BE2C (cell line): ENCODE results near the gene SHROOM1.

Source experiments
- DNase-seq: peaks from one replicate; pipeline ENCODE4 v3.0.0-alpha.2; 2020
- H3K27me3 ChIP-seq: fragments of 250-450 bp; sonication (Bioruptor Pico); 2 replicates; pipeline ENCODE4 v1.5.1; 2020; ENCODE audit warnings: mild to moderate bottlenecking
- H3K36me3 ChIP-seq: fragments of 250-450 bp; sonication (Bioruptor Pico); 2 replicates; pipeline ENCODE4 v1.5.1; 2020; ENCODE audit warnings: mild to moderate bottlenecking
- H3K4me1 ChIP-seq: fragments of 250-450 bp; sonication (Bioruptor Pico); 2 replicates; pipeline ENCODE4 v1.5.1; 2020
- H3K4me3 ChIP-seq: 2 replicates; pipeline ENCODE4 v1.5.1; 2011; ENCODE audit warnings: low read depth, low read length
- H3K9me3 ChIP-seq: fragments of 250-450 bp; sonication (Bioruptor Pico); 2 replicates; pipeline ENCODE4 v1.5.1; 2020
- CTCF ChIP-seq: IDR thresholded peaks from 2 replicates; pipeline ENCODE4 v1.5.1; 2012; ENCODE audit warnings: mild to moderate bottlenecking, low read depth, low read length

SHROOM1 gene

GRCh38 chr5:132836852-132837251 is 6.4 kb upstream of the SHROOM1 start:
- no peak for DNase-seq
- TF ChIP-seq CTCF: no peak
- Histone ChIP-seq H3K36me3 (no peaks in the 10 kb centered on the region), H3K9me3 (no peaks in the 10 kb centered on the region), H3K27me3 (no peaks in the 10 kb centered on the region), H3K4me1 (no peaks in the 10 kb centered on the region), H3K4me3 (no peak overlapping the region)

GRCh38 chr5:132834057-132834456 is 3.6 kb upstream of the SHROOM1 start:
- TF ChIP-seq CTCF: no peak
- no peak for DNase-seq
- Histone ChIP-seq H3K9me3 (no peaks in the 10 kb centered on the region), H3K36me3 (no peaks in the 10 kb centered on the region), H3K27me3 (no peaks in the 10 kb centered on the region), H3K4me3 (no peak overlapping the region), H3K4me1 (no peaks in the 10 kb centered on the region)

- no peaks in the 10 kb centered on the region for H3K36me3 ChIP-seq
- no peaks in the 10 kb centered on the region for H3K27me3 ChIP-seq
- no peaks in the 10 kb centered on the region for H3K9me3 ChIP-seq
- no peaks in the 10 kb centered on the region for H3K4me1 ChIP-seq
- H3K4me3 ChIP-seq: no peak overlapping the region
- DNase-seq: no peak
- no peak for TF ChIP-seq CTCF
These were observed 2.2 kb upstream of the SHROOM1 start for GRCh38 chr5:132832612-132833011.

- no peak for TF ChIP-seq CTCF
- no peak for DNase-seq
- Histone ChIP-seq H3K27me3 (no peaks in the 10 kb centered on the region), H3K36me3 (no peaks in the 10 kb centered on the region), H3K9me3 (no peaks in the 10 kb centered on the region), H3K4me1 (no peaks in the 10 kb centered on the region), H3K4me3 (no peak overlapping the region)
These were observed 831 bp upstream of the SHROOM1 start for GRCh38 chr5:132831095-132831860.

DNA sequence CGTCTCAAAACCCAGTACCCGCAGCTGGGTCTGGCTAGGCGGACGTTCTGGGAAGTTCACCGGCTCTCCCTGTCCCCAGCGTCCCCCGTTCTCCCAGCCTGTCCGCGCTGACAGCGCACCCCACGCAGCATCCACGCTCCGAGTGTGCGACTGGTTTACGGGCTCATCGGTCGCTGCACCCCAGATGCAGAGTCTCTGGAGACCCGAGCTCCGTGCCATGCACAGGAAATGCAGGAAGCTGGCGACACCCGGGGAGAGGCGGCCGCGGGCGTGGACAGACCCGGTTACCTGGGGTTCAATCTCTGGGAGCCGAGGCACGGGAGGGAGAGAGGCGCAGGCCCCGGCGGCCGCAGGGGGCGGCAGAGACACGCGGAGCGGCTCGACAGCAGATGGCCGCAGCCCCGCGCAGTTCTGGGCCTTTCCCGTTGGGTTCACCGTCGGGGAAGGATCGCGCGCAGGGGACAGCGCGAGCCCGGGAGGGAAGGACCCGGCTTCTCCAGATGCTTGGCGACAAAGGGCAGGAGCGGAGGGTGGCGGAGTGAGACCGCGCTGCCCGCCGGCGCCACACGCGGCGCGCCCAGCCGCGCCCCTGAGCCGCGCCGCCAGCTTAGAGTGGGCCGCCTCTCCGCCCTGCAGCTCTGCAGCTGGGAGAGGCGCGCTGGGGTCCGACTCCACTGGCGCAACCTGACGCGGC is 558 bp downstream of the SHROOM1 start:
- no peaks in the 10 kb centered on the region for H3K36me3 ChIP-seq

More for the DNA sequence above, 558 bp downstream of the SHROOM1 start:
- Histone ChIP-seq H3K9me3 (no peaks in the 10 kb centered on the region), H3K4me3 (peak overlapping the region; percentile 59), H3K27me3 (no peaks in the 10 kb centered on the region), H3K4me1 (no peaks in the 10 kb centered on the region)
- TF ChIP-seq CTCF: peak; percentile 84
- peak; percentile 88 for DNase-seq
